ENCODE measurements around the gene AFAP1. TPM values are rescaled to one million over a fixed set of nuclear protein-coding genes. Genes with fewer than 3 reads are reported as not detected.
A peak's percentile ranks its signal among the peaks of the same experiment; 100 is the strongest.

Gene AFAP1
- total and polyA plus RNA-seq, 8 donors, result 3.2 to 15.9 (median 6.3) TPM

GRCh38 chr4:7964890-7965662 is 25.4 kb upstream of the AFAP1 start:
- DNase-seq, result peak in 1 of 6 donors; percentile 50
- Histone ChIP-seq H3K4me3 (no peak overlapping the region), H3K36me3 (no peaks in the 10 kb centered on the region), H3K27me3 (no peaks in the 10 kb centered on the region), H3K4me1 (no peaks in the 10 kb centered on the region), H3K9me3 (no peaks in the 10 kb centered on the region), H3K27ac (peak overlapping the region in 3 of 4 donors; percentile 42 to 73 (median 73))
- intact Hi-C loops (cut with DNase I), result no loop called here
- WGBS, 2 donors, result 72 to 80% methylated on average over 23 of the region's 23 CpGs
- peak in 3 of 4 donors; percentile 51 to 57 (median 54) for ATAC-seq
- no peak for TF ChIP-seq CTCF (IDR thresholded peaks at IDR 0.05)
- no peak for FAIRE-seq

GRCh38 chr4:7964459-7964858 is 24.8 kb upstream of the AFAP1 start:
- Histone ChIP-seq H3K4me1 (no peaks in the 10 kb centered on the region), H3K36me3 (no peaks in the 10 kb centered on the region), H3K4me3 (no peak overlapping the region), H3K27ac (peak overlapping the region in 3 of 4 donors; percentile 42 to 73 (median 73)), H3K9me3 (no peaks in the 10 kb centered on the region), H3K27me3 (no peaks in the 10 kb centered on the region)
- intact Hi-C loops (cut with DNase I), result no loop called here
- WGBS, 2 donors, result 86 to 91% methylated on average over 5 of the region's 5 CpGs
- no peak for TF ChIP-seq CTCF (IDR thresholded peaks at IDR 0.05)
- FAIRE-seq, result no peak
- DNase-seq, result no peak
- no peak for ATAC-seq

GRCh38 chr4:7963691-7964090 is 24.0 kb upstream of the AFAP1 start:
- WGBS, 2 donors, result 93 to 95% methylated on average over 12 of the region's 12 CpGs
- DNase-seq, result no peak
- H3K4me1 ChIP-seq, result no peaks in the 10 kb centered on the region
- no peak for TF ChIP-seq CTCF (IDR thresholded peaks at IDR 0.05)
- no peaks in the 10 kb centered on the region for H3K9me3 ChIP-seq
- H3K27ac ChIP-seq, result no peak overlapping the region
- FAIRE-seq, result no peak
- no peaks in the 10 kb centered on the region for H3K36me3 ChIP-seq
- intact Hi-C loops (cut with DNase I), result no loop called here
- H3K4me3 ChIP-seq, result no peak overlapping the region
- H3K27me3 ChIP-seq, result no peaks in the 10 kb centered on the region
- ATAC-seq, result no peak

- H3K36me3 ChIP-seq, result no peaks in the 10 kb centered on the region
- WGBS, 2 donors, result 85 to 86% methylated on average over 17 of the region's 17 CpGs
- no peaks in the 10 kb centered on the region for H3K4me1 ChIP-seq
- H3K9me3 ChIP-seq, result no peaks in the 10 kb centered on the region
- ATAC-seq, result no peak
- no peak for DNase-seq
- no peak overlapping the region for H3K27ac ChIP-seq
- TF ChIP-seq CTCF (IDR thresholded peaks at IDR 0.05), result no peak
- H3K27me3 ChIP-seq, result no peaks in the 10 kb centered on the region
- no peak for FAIRE-seq
- intact Hi-C loops (cut with DNase I), result no loop called here
- no peak overlapping the region for H3K4me3 ChIP-seq
Observed at GRCh38 chr4:7962609-7963508, 23.2 kb upstream of the AFAP1 start.
